Measurements from ENCODE around the gene WNT2. TPM values are rescaled to one million over a fixed set of nuclear protein-coding genes. Genes with fewer than 3 reads are reported as not detected.

The WNT2 gene
- total and polyA plus RNA-seq, 7 donors, result under 0.01 to 2.8 (median 0.16) TPM; not detected in 3

GRCh38 chr7:117227091-117227490, 95.8 kb downstream of the WNT2 start:
- Histone ChIP-seq H3K4me3 (no peak overlapping the region), H3K9me3 (no peaks in the 10 kb centered on the region), H3K36me3 (peaks cover 0 to 21% (median 4%) of the 10 kb centered on the region in 4 donors), H3K27me3 (no peaks in the 10 kb centered on the region), H3K4me1 (no peaks in the 10 kb centered on the region), H3K27ac (no peak overlapping the region)
- no peak for TF ChIP-seq CTCF (IDR thresholded peaks at IDR 0.05)
- TF ChIP-seq EP300 (IDR thresholded peaks at IDR 0.05), result no peak
- no peak for TF ChIP-seq POLR2A (IDR thresholded peaks at IDR 0.05)
- TF ChIP-seq POLR2AphosphoS5 (IDR thresholded peaks at IDR 0.05), result no peak
- 84 to 91% methylated on average over 4 of the region's 4 CpGs for WGBS, 2 donors
- no peak for DNase-seq
- intact Hi-C loops (cut with DNase I), result no loop called here

- peaks cover 0 to 34% (median 4%) of the 10 kb centered on the region in 4 donors for H3K36me3 ChIP-seq
- no peak overlapping the region for H3K4me3 ChIP-seq
- TF ChIP-seq CTCF (IDR thresholded peaks at IDR 0.05), result no peak
- TF ChIP-seq POLR2AphosphoS5 (IDR thresholded peaks at IDR 0.05), result no peak
- no peak for TF ChIP-seq EP300 (IDR thresholded peaks at IDR 0.05)
- TF ChIP-seq POLR2A (IDR thresholded peaks at IDR 0.05), result no peak
- intact Hi-C loops (cut with DNase I), result no loop called here
- H3K4me1 ChIP-seq, result no peaks in the 10 kb centered on the region
- no peaks in the 10 kb centered on the region for H3K27me3 ChIP-seq
- H3K27ac ChIP-seq, result no peak overlapping the region
- 95% methylated on average over 6 of the region's 6 CpGs for WGBS, 2 donors
- no peaks in the 10 kb centered on the region for H3K9me3 ChIP-seq
- DNase-seq, result no peak
Observed at GRCh38 chr7:117225536-117225935, 97.3 kb downstream of the WNT2 start.

Small RNAs within 50 kb of the gene (small RNA-seq; reads per million reads assigned to genes)
- gene MTCYBP6, result 0 reads per million in 3 donors

Other genes starting within 250 kb of the WNT2 start
- not detected for gene ASZ1, start 104.4 kb upstream of the WNT2 start, total RNA-seq
- gene ASZ1, start 104.4 kb upstream of the WNT2 start, polyA plus RNA-seq, result not detected
- 1 to 10 TPM in 1 of 4 donors, under 1 TPM in 2, not detected in 1; under 0.01 to 1.1 (median 0.33) TPM for gene CFTR, start 157.0 kb upstream of the WNT2 start, total RNA-seq
- 10 to 100 TPM in 2 of 3 donors, 1 to 10 TPM in 1; 5.8 to 39.9 (median 13.2) TPM for gene CFTR, start 157.0 kb upstream of the WNT2 start, polyA plus RNA-seq